LoVo (cell line): ENCODE data around the gene FCN2.

Source experiments
- DNase-seq: peaks from one replicate; pipeline ENCODE4 v3.0.0-alpha.2; 2016; ENCODE audit warnings: low spot score

The FCN2 gene

DNA sequence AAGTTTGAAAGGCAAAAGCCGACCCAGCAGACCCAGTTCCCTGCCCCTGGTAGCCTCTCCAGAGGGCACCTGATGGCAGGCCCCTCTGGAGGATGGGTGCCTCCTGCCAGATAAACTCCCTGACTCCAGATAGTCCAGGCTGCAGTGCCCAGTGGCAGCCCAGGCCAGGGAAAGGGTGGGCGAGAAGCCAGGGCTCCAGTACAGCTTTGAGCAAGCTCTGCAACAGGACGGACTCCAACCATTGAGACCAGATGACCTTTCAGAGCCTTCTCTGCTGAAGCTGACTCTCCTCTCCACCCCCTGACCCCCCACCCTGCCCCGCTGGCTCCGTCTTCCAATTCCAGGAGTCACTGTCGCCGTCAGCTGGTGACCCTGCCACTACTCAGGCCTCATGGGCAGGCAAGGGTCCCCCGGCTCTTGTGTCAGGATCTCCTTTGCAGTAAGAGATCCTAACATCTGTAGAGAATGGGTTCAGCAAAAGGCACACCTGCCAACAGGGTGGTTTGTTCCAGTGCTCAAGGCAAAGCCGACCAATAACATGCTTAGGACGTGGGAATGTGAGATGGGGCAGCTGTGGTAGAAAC lies 52.6 kb downstream of the FCN2 start:
- no peak for DNase-seq

DNA sequence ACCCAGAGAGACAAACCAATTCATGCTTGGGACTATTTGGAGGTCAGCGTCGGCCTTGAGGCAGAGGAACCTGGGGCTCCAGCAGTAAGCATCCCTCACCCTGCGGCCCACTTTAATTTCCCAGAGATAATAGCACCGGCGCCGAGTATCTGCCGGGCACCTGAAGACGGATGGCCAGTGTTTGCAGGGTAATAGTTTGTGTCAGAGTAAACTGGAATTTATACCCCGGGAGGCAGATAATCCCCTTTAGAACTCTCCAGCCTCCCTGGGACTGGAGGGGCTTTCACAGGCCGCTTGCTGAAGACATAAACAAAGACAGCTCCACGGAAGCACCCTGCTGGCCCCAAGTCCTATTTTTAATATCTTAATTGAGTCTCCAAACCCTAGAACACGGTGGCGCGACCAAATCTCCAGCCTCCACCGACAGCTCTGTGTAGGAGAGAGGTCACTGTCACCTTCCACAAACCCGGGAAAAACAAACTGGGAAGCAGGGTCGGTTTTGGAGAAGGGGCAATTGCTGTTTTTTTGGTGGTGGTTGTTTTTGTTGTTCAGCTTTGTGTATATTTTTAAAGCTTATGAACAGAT lies 54.5 kb downstream of the FCN2 start:
- no peak for DNase-seq

DNA sequence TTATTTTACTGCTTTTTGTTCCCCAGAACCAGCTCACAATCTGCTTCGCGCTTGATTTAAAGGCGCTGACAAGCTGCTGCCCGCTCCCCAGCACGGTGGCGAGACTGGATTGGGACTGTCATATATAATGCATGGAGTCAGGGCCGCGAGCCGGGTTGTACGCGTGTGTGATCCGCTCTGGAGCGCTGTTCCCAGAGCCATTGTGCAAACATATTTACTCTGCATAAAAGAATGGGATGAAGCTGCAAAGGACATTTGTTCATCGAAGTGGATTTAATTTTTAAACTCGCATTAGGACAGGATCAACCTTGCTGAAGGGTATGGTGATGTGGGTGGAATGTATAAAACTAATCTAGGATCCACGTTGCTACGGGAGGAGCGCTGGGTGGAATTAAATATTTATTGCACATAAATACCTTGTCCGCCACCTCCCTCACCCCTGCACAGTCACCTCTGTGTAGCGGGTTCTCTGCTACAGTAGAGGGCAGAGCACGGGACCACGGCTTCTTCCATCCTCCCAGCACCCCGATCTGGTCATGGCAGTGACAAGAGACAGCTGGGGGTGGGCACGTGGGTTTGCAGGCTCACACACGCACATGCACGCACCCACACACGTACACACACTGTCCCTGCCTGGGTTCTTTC lies 55.2 kb downstream of the FCN2 start:
- DNase-seq: no peak

DNA sequence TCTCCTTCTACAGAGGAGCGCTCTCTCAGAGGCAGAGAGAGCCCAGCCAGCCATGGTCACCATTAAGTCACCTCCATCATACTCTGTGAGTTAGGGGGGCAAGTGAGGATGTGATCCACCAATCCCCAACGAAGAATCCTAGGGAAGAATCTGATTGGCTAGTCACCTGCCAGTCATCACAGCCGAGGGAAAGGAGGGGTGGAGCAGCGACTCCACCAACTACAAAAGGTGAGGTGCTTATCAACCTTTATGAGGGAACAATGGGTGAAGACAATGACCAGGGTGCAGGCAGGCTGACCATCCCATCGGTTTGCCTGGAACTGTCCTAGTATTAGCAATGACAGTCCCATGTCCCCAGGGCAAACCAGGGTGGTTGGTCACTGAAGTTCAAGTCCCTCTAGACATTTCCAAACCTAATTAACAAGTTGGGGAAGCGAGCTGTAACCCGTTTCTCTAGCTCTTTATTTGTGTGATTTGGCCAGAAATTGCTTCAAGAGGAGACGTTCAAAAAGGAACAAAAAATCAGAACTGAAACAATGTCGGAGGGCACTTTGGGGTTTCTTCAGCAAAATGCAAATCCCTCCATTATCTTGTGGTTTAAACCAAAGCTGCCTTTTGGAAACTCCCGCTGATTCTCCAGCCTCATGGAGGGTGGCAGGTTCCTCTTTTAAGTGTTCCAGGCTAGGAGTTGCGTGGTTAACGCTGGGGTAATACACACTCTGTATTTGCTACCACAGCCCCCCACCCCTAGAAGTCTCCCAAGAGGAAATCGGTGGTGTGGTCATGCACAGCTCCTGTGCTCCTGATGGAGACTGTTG lies 55.9 kb downstream of the FCN2 start:
- DNase-seq: no peak
